ENCODE data around the gene CDH23. TPM values are rescaled to one million over a fixed set of nuclear protein-coding genes. Genes with fewer than 3 reads are reported as not detected.

CDH23 gene
- polyA plus RNA-seq, 1 experiment, result 0.01 TPM

GRCh38 chr10:71777213-71777985, 380.7 kb downstream of the CDH23 start:
- POLR2A ChIA-PET, result no interaction called here
- H3K27me3 ChIP-seq (ENCODE audit: control insufficient read depth, insufficient read depth, low read length), result peaks cover 26% of the 10 kb centered on the region
- TF ChIP-seq CTCF (IDR thresholded peaks at IDR 0.05; ENCODE audit: low read depth, low read length), result no peak
- CTCF ChIA-PET, result interaction anchor here (0.6 kb wide), 1 partner anchor 18 kb away, joined by 4 read pairs; no protein-coding TSS in a partner anchor
- H3K4me3 ChIP-seq (ENCODE audit: low read depth, low read length), result no peak overlapping the region
- no peak overlapping the region for H3K27ac ChIP-seq (ENCODE audit: low read depth, low read length)
- H3K9me3 ChIP-seq (ENCODE audit: control insufficient read depth, insufficient read depth, low read length), result peaks cover 6% of the 10 kb centered on the region
- DNase-seq (ENCODE audit: low read depth, low spot score), result no peak

GRCh38 chr10:71778071-71778825, 381.5 kb downstream of the CDH23 start:
- Histone ChIP-seq H3K27me3 (ENCODE audit: control insufficient read depth, insufficient read depth, low read length) (peaks cover 28% of the 10 kb centered on the region), H3K4me3 (ENCODE audit: low read depth, low read length) (no peak overlapping the region), H3K27ac (ENCODE audit: low read depth, low read length) (no peak overlapping the region), H3K9me3 (ENCODE audit: control insufficient read depth, insufficient read depth, low read length) (peaks cover 6% of the 10 kb centered on the region)
- POLR2A ChIA-PET, result no interaction called here
- no peak for TF ChIP-seq CTCF (IDR thresholded peaks at IDR 0.05; ENCODE audit: low read depth, low read length)
- DNase-seq (ENCODE audit: low read depth, low spot score), result no peak
- CTCF ChIA-PET, result interaction anchor here (0.6 kb wide), 1 partner anchor 19 kb away, joined by 3 read pairs; no protein-coding TSS in a partner anchor

GRCh38 chr10:71779641-71780040, 382.9 kb downstream of the CDH23 start:
- ChIA-PET CTCF (no interaction called here), POLR2A (no interaction called here)
- H3K27ac ChIP-seq (ENCODE audit: low read depth, low read length), result no peak overlapping the region
- peaks cover 32% of the 10 kb centered on the region for H3K27me3 ChIP-seq (ENCODE audit: control insufficient read depth, insufficient read depth, low read length)
- H3K4me3 ChIP-seq (ENCODE audit: low read depth, low read length), result no peak overlapping the region
- peaks cover 6% of the 10 kb centered on the region for H3K9me3 ChIP-seq (ENCODE audit: control insufficient read depth, insufficient read depth, low read length)
- DNase-seq (ENCODE audit: low read depth, low spot score), result no peak
- TF ChIP-seq CTCF (IDR thresholded peaks at IDR 0.05; ENCODE audit: low read depth, low read length), result no peak

GRCh38 chr10:71780156-71780555, 383.4 kb downstream of the CDH23 start:
- CTCF ChIA-PET, result no interaction called here
- Histone ChIP-seq H3K27ac (ENCODE audit: low read depth, low read length) (no peak overlapping the region), H3K4me3 (ENCODE audit: low read depth, low read length) (no peak overlapping the region), H3K9me3 (ENCODE audit: control insufficient read depth, insufficient read depth, low read length) (peaks cover 6% of the 10 kb centered on the region), H3K27me3 (ENCODE audit: control insufficient read depth, insufficient read depth, low read length) (peaks cover 32% of the 10 kb centered on the region)
- TF ChIP-seq CTCF (IDR thresholded peaks at IDR 0.05; ENCODE audit: low read depth, low read length), result no peak
- POLR2A ChIA-PET, result no interaction called here
- DNase-seq (ENCODE audit: low read depth, low spot score), result no peak

GRCh38 chr10:71780719-71781118, 384.0 kb downstream of the CDH23 start:
- no peak overlapping the region for H3K27ac ChIP-seq (ENCODE audit: low read depth, low read length)
- TF ChIP-seq CTCF (IDR thresholded peaks at IDR 0.05; ENCODE audit: low read depth, low read length), result no peak
- H3K27me3 ChIP-seq (ENCODE audit: control insufficient read depth, insufficient read depth, low read length), result peaks cover 37% of the 10 kb centered on the region
- ChIA-PET CTCF (no interaction called here), POLR2A (no interaction called here)
- H3K9me3 ChIP-seq (ENCODE audit: control insufficient read depth, insufficient read depth, low read length), result peaks cover 6% of the 10 kb centered on the region
- H3K4me3 ChIP-seq (ENCODE audit: low read depth, low read length), result no peak overlapping the region
- DNase-seq (ENCODE audit: low read depth, low spot score), result no peak
